Endothelial cell of umbilical vein (primary cell): ENCODE results near the gene RUNDC1. TPM values are rescaled to one million over a fixed set of nuclear protein-coding genes. Genes with fewer than 3 reads are reported as not detected.

ENCODE experiments used
- BruUV-seq: library from RNA; stranded (reverse); fragments of 400-500 nt; replicated peaks from 2 replicates; lab custom pipeline; 2021; lab: Mats Ljungman, UMichigan
- CTCF ChIA-PET: fragments of 300-600, 350-600 bp; sonication (Branson Sonifier 250); formaldehyde crosslinking; loops from one replicate; lab custom pipeline; 2021; ENCODE audit warnings: antibody characterized with exemption, inconsistent platforms; lab: Charles Lee
- POLR2A ChIA-PET: fragments of 300-600, 350-600 bp; sonication (Branson Sonifier 250); formaldehyde crosslinking; loops from one replicate; lab custom pipeline; 2021; ENCODE audit warnings: antibody characterized with exemption, inconsistent platforms; lab: Charles Lee
- DNase-seq: peaks from one replicate; pipeline ENCODE4 v3.0.0-alpha.2; 2011; ENCODE audit warnings: low read depth, low spot score
- FAIRE-seq: peaks from 2 replicates; lab custom pipeline; 2011; peaks lifted over from hg19 to GRCh38; lab: Jason Lieb, UNC
- H2AFZ ChIP-seq: 2 replicates; pipeline ENCODE4 v1.6.0; 2012; ENCODE audit warnings: low read depth, low read length, control low read depth, inconsistent platforms
- H3K27ac ChIP-seq: 2 replicates; pipeline ENCODE4 v1.5.1; 2011; ENCODE audit warnings: low read depth, mild to moderate bottlenecking, control low read depth, low read length, moderate library complexity; ENCODE audit not compliant: insufficient read depth
- H3K27me3 ChIP-seq, 2 experiments: 2 replicates each; pipeline versions ENCODE4 v1.6.0 to v1.6.1; 2011; ENCODE audit warnings: low read length in 2 of 2, mixed read lengths in 1 of 2; ENCODE audit not compliant: control insufficient read depth in 2 of 2, insufficient read depth in 2 of 2
- H3K36me3 ChIP-seq, 2 experiments: 2 replicates in 1 of 2; 3 replicates in 1 of 2; pipeline ENCODE4 v1.5.1; 2011; ENCODE audit warnings: low read length in 2 of 2, mild to moderate bottlenecking in 1 of 2, moderate library complexity in 1 of 2; ENCODE audit not compliant: control insufficient read depth in 2 of 2, insufficient read depth in 2 of 2; ENCODE audit errors: extremely low read depth in 1 of 2
- H3K4me1 ChIP-seq: 3 replicates; pipeline ENCODE4 v1.5.1; 2011; ENCODE audit warnings: mild to moderate bottlenecking, low read length; ENCODE audit not compliant: control insufficient read depth, insufficient read depth; ENCODE audit errors: extremely low read depth
- H3K4me2 ChIP-seq: 2 replicates; pipeline ENCODE4 v1.6.1; 2011; ENCODE audit warnings: low read length, control low read depth, mixed read lengths; ENCODE audit not compliant: insufficient read depth
- H3K4me3 ChIP-seq, 3 experiments: fragments of 200-600 bp in 1 of 3; sonication (generic), shearing (Covaris generic) in 1 of 3; replicated peaks in 1 of 3; 2 replicates each; pipeline ENCODE4 v1.5.1; 2011 to 2016; ENCODE audit warnings: control low read depth in 3 of 3, low read length in 3 of 3, mild to moderate bottlenecking in 2 of 3, inconsistent platforms in 1 of 3, low read depth in 1 of 3, moderate library complexity in 1 of 3; ENCODE audit not compliant: insufficient read depth in 1 of 3
- H3K79me2 ChIP-seq: 2 replicates; pipeline ENCODE4 v1.6.0; 2012; ENCODE audit warnings: low read length, inconsistent platforms; ENCODE audit not compliant: control insufficient read depth, insufficient read depth
- H3K9ac ChIP-seq: replicated peaks from 2 replicates; pipeline ENCODE3; 2011; ENCODE audit warnings: low read length, control low read depth; ENCODE audit not compliant: insufficient read depth; ENCODE audit errors: extremely low read depth
- H3K9me1 ChIP-seq: replicated peaks from 3 replicates; pipeline ENCODE4 v1.6.0; 2011; ENCODE audit warnings: mild to moderate bottlenecking, low read length; ENCODE audit not compliant: control insufficient read depth, insufficient read depth; ENCODE audit errors: extremely low read depth
- H3K9me3 ChIP-seq: replicated peaks from 2 replicates; pipeline ENCODE4 v1.5.1; 2012; ENCODE audit warnings: low read length, inconsistent platforms; ENCODE audit not compliant: control insufficient read depth, insufficient read depth
- H4K20me1 ChIP-seq: replicated peaks from 2 replicates; pipeline ENCODE3; 2011; ENCODE audit warnings: mild to moderate bottlenecking, low read length; ENCODE audit not compliant: control insufficient read depth, insufficient read depth; ENCODE audit errors: extremely low read depth
- CTCF ChIP-seq, 2 donors: IDR thresholded peaks; 1 replicate in 1 of 2; 2 replicates in 1 of 2; pipeline ENCODE4 v1.5.1; 2011; ENCODE audit warnings: low read length in 2 of 2, mild to moderate bottlenecking in 2 of 2, moderate library complexity in 2 of 2, control low read depth in 1 of 2, inconsistent platforms in 1 of 2, low read depth in 1 of 2; ENCODE audit not compliant: insufficient read depth in 1 of 2; ENCODE audit errors: extremely low read depth in 1 of 2
- GATA2 ChIP-seq: IDR thresholded peaks from 2 replicates; pipeline ENCODE4 v1.7.0; 2011; ENCODE audit warnings: low read depth, mild to moderate bottlenecking, moderate library complexity, mixed read lengths, low read length; ENCODE audit not compliant: insufficient read length, insufficient read depth
- JUN ChIP-seq: IDR thresholded peaks from 2 replicates; pipeline ENCODE4 v1.6.1; 2011; ENCODE audit warnings: borderline replicate concordance, low read depth; ENCODE audit not compliant: insufficient read length, insufficient read depth
- POLR2A ChIP-seq: IDR thresholded peaks from 2 replicates; pipeline ENCODE4 v1.6.1; 2012; ENCODE audit warnings: low read depth, mild to moderate bottlenecking, control low read depth, low read length
- POLR2AphosphoS5 ChIP-seq: IDR thresholded peaks from 2 replicates; pipeline ENCODE4 v1.6.1; 2012; ENCODE audit warnings: low read depth, mild to moderate bottlenecking, control low read depth, low read length, moderate library complexity; ENCODE audit not compliant: insufficient read depth
- dilution Hi-C: fragments of 300-500 bp; cut with MboI; formaldehyde crosslinking; loops from one replicate; pipeline ENCODE4 v1.15.0; 2019; ENCODE audit warnings: low sequenced_read_pairs; ENCODE audit not compliant: extremely low pct_ligation_motif_present
- intact Hi-C: fragments of 100-400 bp; cut with micrococcal nuclease; formaldehyde crosslinking; loops from one replicate; pipeline ENCODE4 v1.10.0; 2022
- polyA plus RNA-seq, 4 experiments: library from polyadenylated mRNA; depleted of rRNA in 3 of 4; stranded (reverse) in 3 of 4; unstranded in 1 of 4; fragments of >200 nt; gene quantifications; 2 replicates each; pipeline versions ENCODE4 v1.2.1 to v1.2.3, GENCODE V29; 2011 to 2012; ENCODE audit warnings: missing spikeins in 1 of 4
- total RNA-seq: library from RNA; stranded (reverse); gene quantifications from 2 replicates; pipeline ENCODE4 v1.2.3, GENCODE V29; 2021
- TF ChIP-seq, protein P1 (sequence below): IDR thresholded peaks from 2 replicates; pipeline ENCODE4 v1.6.1; 2011; ENCODE audit not compliant: insufficient read depth, insufficient read length

The RUNDC1 gene
- total and polyA plus RNA-seq, 2 donors (not counting 3 experiments of a cell fraction or from before 2014, with no cell fraction given) = 9.2 to 12.0 TPM

DNA sequence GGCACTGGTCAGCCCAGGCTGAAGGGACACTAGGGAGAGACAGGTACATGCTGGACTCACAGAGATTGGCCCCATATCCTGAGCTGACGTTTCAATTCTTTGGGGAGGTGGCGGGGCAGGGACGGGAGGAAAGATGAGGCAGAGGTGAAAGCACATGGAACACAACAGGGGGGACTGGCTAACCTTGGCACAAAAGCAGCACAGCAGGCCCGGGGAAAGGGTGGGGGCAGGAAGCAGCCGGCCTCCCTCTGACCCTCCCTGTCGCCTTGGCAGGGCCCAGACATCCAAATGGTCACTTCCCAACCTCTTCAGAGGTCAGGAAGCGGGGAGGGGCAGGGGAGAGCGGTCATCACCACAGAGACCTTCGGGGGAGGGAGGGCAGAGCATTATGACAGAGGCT is 35.2 kb downstream of the RUNDC1 start:
- CTCF ChIA-PET = interaction anchor here (1.3 kb wide), 1 partner anchor 9 kb away, joined by 6 read pairs; the partner anchor contains the start of gene IFI35
- no peaks in the 10 kb centered on the region for H3K27me3 ChIP-seq
- POLR2A ChIA-PET = no interaction called here
- H3K9ac ChIP-seq = no peak overlapping the region
- intact Hi-C loops = no loop called here
- H2AFZ ChIP-seq = no peak overlapping the region
- FAIRE-seq = peak; percentile 77
- no peak overlapping the region for H3K4me2 ChIP-seq
- peaks cover 26% of the 10 kb centered on the region for H3K79me2 ChIP-seq
- H3K4me3 ChIP-seq = no peak overlapping the region
- peaks cover 3 to 34% of the 10 kb centered on the region in 2 experiments for H3K36me3 ChIP-seq
- H3K9me1 ChIP-seq = no peaks in the 10 kb centered on the region
- peaks cover 37% of the 10 kb centered on the region for H3K4me1 ChIP-seq
- peak overlapping the region; percentile 14 for H3K27ac ChIP-seq
- TF ChIP-seq POLR2A = peak; percentile 30
- TF ChIP-seq, protein P1, sequence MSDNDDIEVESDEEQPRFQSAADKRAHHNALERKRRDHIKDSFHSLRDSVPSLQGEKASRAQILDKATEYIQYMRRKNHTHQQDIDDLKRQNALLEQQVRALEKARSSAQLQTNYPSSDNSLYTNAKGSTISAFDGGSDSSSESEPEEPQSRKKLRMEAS = no peak
- no peak for TF ChIP-seq CTCF (IDR thresholded peaks at IDR 0.05; ENCODE audit: extremely low read depth in 1 of 2, insufficient read depth in 1 of 2, low read depth in 1 of 2, low read length in 2 of 2)
- peak; percentile 51 for TF ChIP-seq POLR2AphosphoS5
- TF ChIP-seq GATA2 = no peak
- TF ChIP-seq JUN = no peak
- no peaks in the 10 kb centered on the region for H3K9me3 ChIP-seq
- DNase-seq = peak; percentile 44
- no peaks in the 10 kb centered on the region for H4K20me1 ChIP-seq
- BruUV-seq = no TSS peak
- dilution Hi-C loops = no loop called here
